22Rv1 (cell line): ENCODE results near the gene GBF1.

ENCODE experiments used
- ZFX ChIP-seq: fragments of 450-650 bp; IDR thresholded peaks from 2 replicates; pipeline ENCODE4 v1.6.1; 2017; ENCODE audit warnings: antibody characterized with exemption, borderline replicate concordance
- TF ChIP-seq, protein P1 (sequence below): fragments of 450-650 bp; IDR thresholded peaks from 2 replicates; pipeline ENCODE4 v1.5.1; 2017; ENCODE audit warnings: mild to moderate bottlenecking

DNA sequence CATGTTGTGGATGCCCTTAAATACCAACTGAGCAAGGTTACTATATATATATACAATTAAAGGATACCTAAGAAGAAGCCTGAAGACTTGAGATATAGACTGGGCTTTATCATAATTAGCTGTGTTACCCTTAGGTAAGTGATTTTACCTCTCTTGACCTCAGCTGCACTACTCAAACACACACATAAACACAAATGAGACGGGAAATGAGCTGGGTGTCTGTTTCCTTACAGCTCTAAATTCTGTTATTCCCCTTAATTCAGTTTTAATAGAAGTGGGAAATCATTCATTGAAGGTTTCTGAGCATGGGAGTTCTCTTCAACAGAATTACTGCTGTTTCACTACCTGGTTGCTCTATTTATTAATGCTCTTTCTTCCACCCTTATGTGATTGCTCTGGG is 60.7 kb downstream of the GBF1 start:
- TF ChIP-seq, protein P1, sequence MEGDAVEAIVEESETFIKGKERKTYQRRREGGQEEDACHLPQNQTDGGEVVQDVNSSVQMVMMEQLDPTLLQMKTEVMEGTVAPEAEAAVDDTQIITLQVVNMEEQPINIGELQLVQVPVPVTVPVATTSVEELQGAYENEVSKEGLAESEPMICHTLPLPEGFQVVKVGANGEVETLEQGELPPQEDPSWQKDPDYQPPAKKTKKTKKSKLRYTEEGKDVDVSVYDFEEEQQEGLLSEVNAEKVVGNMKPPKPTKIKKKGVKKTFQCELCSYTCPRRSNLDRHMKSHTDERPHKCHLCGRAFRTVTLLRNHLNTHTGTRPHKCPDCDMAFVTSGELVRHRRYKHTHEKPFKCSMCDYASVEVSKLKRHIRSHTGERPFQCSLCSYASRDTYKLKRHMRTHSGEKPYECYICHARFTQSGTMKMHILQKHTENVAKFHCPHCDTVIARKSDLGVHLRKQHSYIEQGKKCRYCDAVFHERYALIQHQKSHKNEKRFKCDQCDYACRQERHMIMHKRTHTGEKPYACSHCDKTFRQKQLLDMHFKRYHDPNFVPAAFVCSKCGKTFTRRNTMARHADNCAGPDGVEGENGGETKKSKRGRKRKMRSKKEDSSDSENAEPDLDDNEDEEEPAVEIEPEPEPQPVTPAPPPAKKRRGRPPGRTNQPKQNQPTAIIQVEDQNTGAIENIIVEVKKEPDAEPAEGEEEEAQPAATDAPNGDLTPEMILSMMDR: no peak
- no peak for TF ChIP-seq ZFX
